RCC 7860 (cell line): ENCODE measurements around the gene OAS1.
"Not testable (repeated sequence)": the region's sequence is repeated elsewhere in the genome, so short reads cannot be mapped to it uniquely, and the experiment has no call there.

Source experiments
- DNase-seq: peaks from one replicate; pipeline ENCODE4 v3.0.0-alpha.2; 2015; ENCODE audit warnings: low spot score
- FAIRE-seq: peaks from 2 replicates; lab custom pipeline; 2012; peaks lifted over from hg19 to GRCh38; lab: Jason Lieb, UNC

Gene OAS1

GRCh38 chr12:112898380-112898779 lies 8.4 kb upstream of the OAS1 start:
- no peak for FAIRE-seq
- no peak for DNase-seq

GRCh38 chr12:112900298-112901145 lies 6.2 kb upstream of the OAS1 start:
- no peak for FAIRE-seq
- peak; percentile 16 for DNase-seq

- FAIRE-seq: no peak
- DNase-seq: no peak
Measured at GRCh38 chr12:112901271-112901670, 5.5 kb upstream of the OAS1 start.

GRCh38 chr12:112904571-112904970 lies 2.2 kb upstream of the OAS1 start:
- no peak for FAIRE-seq

GRCh38 chr12:112905451-112906089 lies 1.2 kb upstream of the OAS1 start:
- DNase-seq: no peak
- no peak for FAIRE-seq

More at GRCh38 chr12:112904571-112904970, 2.2 kb upstream of the OAS1 start:
- DNase-seq: no peak

GRCh38 chr12:112907415-112908157 lies 824 bp downstream of the OAS1 start:
- no peak for DNase-seq

GRCh38 chr12:112908548-112908947 lies 1.8 kb downstream of the OAS1 start:
- FAIRE-seq: no peak
- DNase-seq: no peak

More at GRCh38 chr12:112907415-112908157, 824 bp downstream of the OAS1 start:
- FAIRE-seq: no peak

GRCh38 chr12:112909693-112910092 lies 2.9 kb downstream of the OAS1 start:
- FAIRE-seq: no peak

GRCh38 chr12:112913038-112913688 lies 6.4 kb downstream of the OAS1 start:
- FAIRE-seq: no peak
- DNase-seq: no peak

More at GRCh38 chr12:112909693-112910092, 2.9 kb downstream of the OAS1 start:
- no peak for DNase-seq

- FAIRE-seq, DNase-seq: not testable (repeated sequence)
Measured at GRCh38 chr12:112913888-112914287, 7.1 kb downstream of the OAS1 start.

- FAIRE-seq (no peak), DNase-seq (no peak)
Measured at GRCh38 chr12:112916270-112916669, 9.5 kb downstream of the OAS1 start.

- DNase-seq: no peak
- no peak for FAIRE-seq
Measured at GRCh38 chr12:112919121-112919520, 12.4 kb downstream of the OAS1 start.

- FAIRE-seq: no peak
Measured at GRCh38 chr12:112924986-112925385, 18.2 kb downstream of the OAS1 start.

GRCh38 chr12:112926416-112927033 lies 19.8 kb downstream of the OAS1 start:
- not testable (repeated sequence) for DNase-seq, FAIRE-seq

More at GRCh38 chr12:112924986-112925385, 18.2 kb downstream of the OAS1 start:
- DNase-seq: no peak

- no peak for DNase-seq
- no peak for FAIRE-seq
Measured at GRCh38 chr12:112927475-112927874, 20.7 kb downstream of the OAS1 start.

GRCh38 chr12:112927925-112928324 lies 21.2 kb downstream of the OAS1 start:
- DNase-seq (no peak), FAIRE-seq (no peak)

- no peak for FAIRE-seq
- DNase-seq: no peak
Measured at GRCh38 chr12:112928978-112929377, 22.2 kb downstream of the OAS1 start.

- DNase-seq (no peak), FAIRE-seq (no peak)
Measured at GRCh38 chr12:112929715-112930114, 23.0 kb downstream of the OAS1 start.

- FAIRE-seq: no peak
Measured at GRCh38 chr12:112930350-112930749, 23.6 kb downstream of the OAS1 start.

GRCh38 chr12:112932485-112933128 lies 25.8 kb downstream of the OAS1 start:
- FAIRE-seq (no peak), DNase-seq (no peak)

More at GRCh38 chr12:112930350-112930749, 23.6 kb downstream of the OAS1 start:
- no peak for DNase-seq
